Activated T-cell treated with anti-CD3 and anti-CD28 coated beads for 48 hours (primary cell): ENCODE data around the gene RELN.
"Not testable (repeated sequence)": the region's sequence is repeated elsewhere in the genome, so short reads cannot be mapped to it uniquely, and the experiment has no call there.

Source experiments
- DNase-seq: peaks from one replicate; pipeline ENCODE4 v3.0.0-alpha.2; 2020; ENCODE audit warnings: low read depth

The RELN gene

GRCh38 chr7:103560136-103560535 is 429.3 kb downstream of the RELN start:
- no peak for DNase-seq

- DNase-seq, result no peak
Measured at GRCh38 chr7:103551016-103551415, 438.4 kb downstream of the RELN start.

- DNase-seq, result no peak
Measured at GRCh38 chr7:103549786-103550185, 439.7 kb downstream of the RELN start.

- no peak for DNase-seq
Measured at GRCh38 chr7:103547451-103548284, 441.8 kb downstream of the RELN start.

- no peak for DNase-seq
Measured at GRCh38 chr7:103542470-103542869, 447.0 kb downstream of the RELN start.

- DNase-seq, result no peak
Measured at GRCh38 chr7:103541947-103542346, 447.5 kb downstream of the RELN start.

- no peak for DNase-seq
Measured at GRCh38 chr7:103541026-103541425, 448.4 kb downstream of the RELN start.

- DNase-seq, result no peak
Measured at GRCh38 chr7:103540338-103540737, 449.1 kb downstream of the RELN start.

GRCh38 chr7:103539875-103540274 is 449.6 kb downstream of the RELN start:
- no peak for DNase-seq

- no peak for DNase-seq
Measured at GRCh38 chr7:103538964-103539709, 450.3 kb downstream of the RELN start.

- DNase-seq, result no peak
Measured at GRCh38 chr7:103533761-103534160, 455.7 kb downstream of the RELN start.

- no peak for DNase-seq
Measured at GRCh38 chr7:103532955-103533354, 456.5 kb downstream of the RELN start.

GRCh38 chr7:103528152-103528551 is 461.3 kb downstream of the RELN start:
- no peak for DNase-seq

GRCh38 chr7:103525937-103526336 is 463.5 kb downstream of the RELN start:
- DNase-seq, result no peak

- no peak for DNase-seq
Measured at GRCh38 chr7:103524042-103524907, 465.2 kb downstream of the RELN start.

GRCh38 chr7:103521937-103522336 is 467.5 kb downstream of the RELN start:
- no peak for DNase-seq

- DNase-seq, result no peak
Measured at GRCh38 chr7:103504505-103505135, 484.8 kb downstream of the RELN start.

GRCh38 chr7:103501206-103501605 is 488.3 kb downstream of the RELN start:
- DNase-seq, result no peak

- DNase-seq, result no peak
Measured at GRCh38 chr7:103499976-103500375, 489.5 kb downstream of the RELN start.

GRCh38 chr7:103487419-103487818 is 502.0 kb downstream of the RELN start:
- DNase-seq, result no peak

GRCh38 chr7:103486873-103487272 is 502.6 kb downstream of the RELN start:
- not testable (repeated sequence) for DNase-seq

GRCh38 chr7:103480771-103481170 is 508.7 kb downstream of the RELN start:
- no peak for DNase-seq
